HG03025 (cell line): ENCODE measurements around the gene IGFL1.
"Not testable (repeated sequence)": the region's sequence is repeated elsewhere in the genome, so short reads cannot be mapped to it uniquely, and the experiment has no call there.

Source experiments
- ATAC-seq: cut with Tn5 transposase; IDR thresholded peaks from one replicate; pipeline ENCODE4 v1.9.1; 2021; ENCODE audit warnings: mild to moderate bottlenecking, moderate library complexity; ENCODE audit not compliant: unreplicated experiment, low FRiP score

Gene IGFL1

DNA sequence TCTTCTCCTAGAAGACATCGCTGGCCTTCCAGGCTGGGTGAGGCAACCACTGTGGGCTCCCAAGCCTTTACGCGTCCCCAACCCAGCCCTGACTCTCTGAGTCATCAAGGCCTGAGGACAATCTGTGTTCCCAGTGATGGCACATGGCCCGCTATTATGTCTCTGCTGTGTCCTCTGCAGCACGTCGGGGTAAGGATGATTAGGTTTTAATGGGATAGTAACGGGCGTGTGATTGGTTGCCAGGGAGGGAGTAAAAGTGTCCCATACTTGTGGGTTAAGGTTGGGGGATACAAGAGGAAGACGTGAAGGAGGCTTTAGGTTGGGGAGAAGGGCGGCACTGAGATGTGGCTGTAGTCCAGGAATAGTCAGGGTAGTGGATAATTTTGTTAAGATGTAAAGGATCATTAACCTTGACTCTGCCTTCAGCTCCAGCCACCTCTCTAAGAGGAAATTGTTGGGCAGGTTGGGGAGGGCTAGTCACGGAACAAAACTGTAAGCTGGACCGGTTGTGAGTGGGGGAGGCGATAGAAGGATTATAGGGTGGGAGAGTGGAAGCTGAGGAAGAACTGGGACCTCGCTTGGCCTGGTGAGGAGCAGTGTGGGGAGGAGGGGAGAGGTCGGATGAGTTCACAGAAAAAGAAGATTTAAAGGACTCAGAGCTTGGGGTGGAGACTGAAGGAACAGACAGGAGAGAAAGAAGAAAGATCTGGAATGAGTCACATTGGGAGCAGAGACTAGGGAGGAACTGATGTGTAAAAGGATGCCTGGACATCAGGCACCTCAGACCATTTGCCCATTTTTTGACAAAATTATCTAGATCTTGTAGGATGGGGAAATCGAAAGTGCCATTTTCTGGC lies 27.9 kb upstream of the IGFL1 start:
- ATAC-seq: no peak

GRCh38 chr19:46202426-46202825 lies 27.1 kb upstream of the IGFL1 start:
- ATAC-seq: no peak

DNA sequence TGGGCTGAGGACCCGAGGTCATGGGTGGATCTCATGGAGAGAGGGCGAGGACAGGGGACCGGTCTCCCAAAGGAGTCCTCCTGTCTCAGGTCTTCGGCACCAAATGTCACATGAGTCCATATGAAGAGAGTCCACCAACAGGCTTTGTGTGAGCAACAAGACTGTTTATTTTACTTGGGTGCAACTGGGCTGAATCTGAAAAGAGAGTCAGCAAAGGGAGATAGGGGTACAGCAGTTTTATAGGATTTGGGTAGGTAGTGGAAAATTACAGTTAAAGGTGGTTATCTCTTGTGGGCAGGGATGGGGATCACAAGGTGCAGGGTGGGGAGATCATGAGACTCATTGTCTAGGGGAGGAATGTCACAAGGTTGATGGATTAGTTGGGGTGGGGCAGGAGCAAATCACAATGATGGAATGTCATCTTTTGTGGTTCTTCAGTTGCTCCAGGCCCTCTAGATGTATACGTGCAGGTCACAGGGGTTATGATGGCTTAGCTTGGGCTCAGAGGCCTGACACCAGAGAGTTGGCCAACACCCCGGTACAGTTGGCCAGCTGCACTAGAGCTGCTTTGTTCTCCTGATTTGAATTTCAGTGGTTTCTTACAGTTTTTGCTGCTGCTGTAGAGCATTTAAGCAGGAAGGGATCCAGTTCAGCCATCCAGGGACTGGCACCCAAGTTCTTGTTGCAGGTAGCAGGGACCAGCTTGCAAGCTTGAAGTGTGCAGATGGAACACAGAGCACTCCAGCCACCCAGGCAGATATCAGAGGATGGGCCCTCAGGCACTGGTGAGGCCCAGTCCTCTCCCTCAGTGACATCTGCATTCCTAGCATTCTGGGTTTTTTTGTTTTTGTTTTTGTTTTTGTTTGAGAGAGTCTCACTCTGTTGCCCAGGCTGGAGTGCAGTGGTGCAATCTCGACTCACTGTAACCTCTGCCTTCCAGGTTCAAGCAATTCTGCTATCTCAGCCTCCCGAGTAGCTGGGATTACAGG lies 26.4 kb upstream of the IGFL1 start:
- ATAC-seq: no peak

GRCh38 chr19:46204008-46204407 lies 25.5 kb upstream of the IGFL1 start:
- no peak for ATAC-seq

- ATAC-seq: no peak
Measured at GRCh38 chr19:46205183-46205984, 24.2 kb upstream of the IGFL1 start.

DNA sequence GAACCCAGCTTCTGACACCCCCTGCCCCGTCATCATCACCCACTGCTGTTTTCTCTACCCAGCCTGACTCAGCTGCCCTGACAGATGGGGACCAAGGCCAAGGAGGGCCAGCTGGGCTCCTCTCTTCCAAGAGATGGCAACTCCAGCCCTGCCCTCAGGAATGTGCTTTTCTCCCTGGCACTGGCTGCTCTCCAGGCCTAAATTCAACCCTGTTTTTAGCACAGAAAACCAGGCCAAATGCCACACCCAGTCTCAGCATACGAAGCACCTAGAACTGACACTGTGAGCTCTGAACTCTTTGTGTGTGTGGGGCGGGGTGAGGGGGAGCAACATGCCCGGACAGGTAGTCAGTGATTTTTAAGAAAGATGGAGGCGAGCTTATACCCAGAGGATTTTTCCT lies 23.4 kb upstream of the IGFL1 start:
- no peak for ATAC-seq

- no peak for ATAC-seq
Measured at GRCh38 chr19:46206682-46207081, 22.9 kb upstream of the IGFL1 start.

DNA sequence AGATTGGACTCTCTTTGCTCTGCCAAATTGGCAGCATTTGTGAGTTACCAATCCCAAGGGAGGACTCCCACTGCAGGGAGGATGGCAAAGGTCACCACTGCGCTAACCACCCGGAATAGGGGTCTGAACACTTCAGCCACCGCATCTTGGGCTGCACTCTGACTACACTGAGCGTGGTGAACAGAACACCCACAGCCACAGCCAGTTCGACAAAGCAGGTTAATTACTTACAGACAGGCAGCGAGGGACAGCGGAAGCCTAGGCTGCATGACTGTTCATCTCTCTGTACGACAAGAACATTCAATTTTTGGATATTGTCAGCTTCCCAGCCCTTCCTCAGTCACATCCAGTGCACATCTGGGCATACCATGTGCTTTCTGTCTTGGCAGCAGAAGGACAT lies 21.7 kb upstream of the IGFL1 start:
- ATAC-seq: not testable (repeated sequence)

DNA sequence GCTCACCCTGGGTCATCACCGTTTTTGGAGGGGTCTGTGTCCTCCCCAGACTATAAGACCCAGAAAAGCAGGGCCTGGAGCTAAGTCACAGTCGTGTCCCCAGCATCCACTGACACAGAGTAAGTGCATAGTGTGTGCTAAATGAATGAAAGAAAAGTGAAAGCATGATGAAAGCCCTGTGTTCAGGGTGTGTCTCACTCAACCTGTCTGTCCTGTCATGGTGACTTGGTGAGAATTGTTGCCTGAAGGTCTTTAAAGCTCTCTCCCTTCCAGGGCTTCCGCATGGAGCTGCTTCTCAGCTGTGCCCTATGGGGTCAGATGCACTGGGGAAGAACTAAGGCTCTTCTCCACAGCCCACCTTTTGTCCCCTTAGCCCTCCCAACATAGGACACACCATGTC lies 20.5 kb upstream of the IGFL1 start:
- ATAC-seq: no peak

DNA sequence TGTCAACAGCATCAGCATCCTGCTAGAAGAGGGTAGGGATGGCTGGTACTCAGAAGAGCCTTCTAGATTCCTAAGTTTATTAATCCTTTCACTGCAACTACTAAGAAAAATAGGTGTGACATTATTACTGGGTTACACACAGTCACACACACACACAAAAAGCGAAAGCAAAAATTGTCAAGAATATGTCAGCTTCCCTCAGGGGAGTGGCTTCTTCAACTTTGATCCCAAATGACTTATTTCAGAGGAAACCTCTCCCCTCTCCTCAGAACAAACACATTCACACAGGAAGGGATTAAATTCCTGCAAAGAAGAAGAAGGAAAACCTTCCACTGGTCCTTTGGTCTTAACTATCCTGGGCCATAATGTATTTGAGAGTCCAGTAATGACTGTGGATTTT lies 20.1 kb upstream of the IGFL1 start:
- no peak for ATAC-seq

DNA sequence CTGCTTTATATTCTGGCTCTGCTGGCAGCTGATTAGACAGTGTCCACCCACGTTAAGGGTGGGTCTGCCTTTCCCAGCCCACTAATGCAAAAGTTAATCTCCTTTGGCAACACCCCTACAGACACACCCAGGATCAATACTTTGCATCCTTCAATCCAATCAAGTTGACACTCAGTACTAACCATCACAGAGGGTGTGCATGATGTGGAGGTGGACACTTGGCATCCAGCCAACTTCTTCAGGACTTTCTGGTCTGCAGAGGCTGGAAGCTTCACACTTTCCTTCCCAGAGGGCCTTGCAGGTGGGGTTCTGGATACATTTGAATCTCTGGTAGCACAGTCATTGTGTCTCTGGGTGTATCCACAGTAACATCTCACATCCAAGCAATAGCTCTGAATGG lies 18.9 kb upstream of the IGFL1 start:
- no peak for ATAC-seq

DNA sequence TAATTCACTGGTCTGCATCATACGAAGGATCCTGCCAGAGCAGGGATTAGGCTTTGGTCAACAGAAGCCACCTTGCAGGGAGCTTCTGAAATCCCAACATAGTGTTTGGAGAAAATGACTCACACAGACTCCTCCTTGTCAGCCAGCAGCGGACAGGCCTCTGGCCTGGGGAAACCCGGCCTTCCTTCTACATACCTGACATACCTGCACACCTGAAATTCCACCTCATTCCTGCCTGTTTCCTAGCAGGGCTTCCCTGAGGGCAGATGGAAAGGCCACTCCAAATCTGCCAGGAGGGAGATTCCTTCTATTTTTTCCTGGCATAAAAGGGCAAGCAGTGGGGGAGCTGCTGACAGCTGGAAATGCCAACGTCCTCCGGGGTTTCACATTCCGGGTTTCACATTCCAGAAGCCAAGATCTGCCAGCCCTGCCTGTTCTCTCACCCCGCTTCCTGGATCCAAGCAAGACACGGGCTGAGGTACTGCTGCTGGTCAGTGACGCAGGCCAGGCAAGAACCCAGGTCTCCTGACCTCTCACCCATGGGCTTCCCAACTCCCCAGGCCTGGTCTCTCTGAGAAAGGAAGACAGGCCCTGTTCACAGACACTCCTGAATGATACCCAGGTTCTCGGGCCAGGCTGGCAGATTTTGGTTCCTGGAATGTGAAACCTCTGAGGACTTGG lies 18.2 kb upstream of the IGFL1 start:
- no peak for ATAC-seq

DNA sequence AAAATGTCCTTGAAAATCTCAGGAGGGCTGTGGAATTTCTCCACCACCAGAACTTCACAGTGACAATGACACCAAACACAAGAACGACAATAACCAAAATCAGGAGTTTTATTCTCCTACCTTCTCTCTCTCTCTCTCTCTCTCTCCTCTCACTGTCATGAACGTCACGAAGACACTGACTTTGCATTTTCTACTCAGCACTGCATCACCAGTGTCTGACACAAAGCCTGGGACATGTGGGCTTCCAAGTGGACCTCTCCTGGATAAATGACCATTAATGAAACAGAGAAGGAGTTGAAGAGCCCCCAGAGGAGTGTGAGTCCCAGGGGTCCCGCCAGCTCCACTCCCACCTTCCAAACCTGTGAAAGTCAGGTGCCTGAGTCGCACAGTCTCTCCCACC lies 16.9 kb upstream of the IGFL1 start:
- ATAC-seq: not testable (repeated sequence)

GRCh38 chr19:46213156-46213555 lies 16.4 kb upstream of the IGFL1 start:
- no peak for ATAC-seq

GRCh38 chr19:46213806-46214205 lies 15.7 kb upstream of the IGFL1 start:
- no peak for ATAC-seq

- ATAC-seq: no peak
Measured at GRCh38 chr19:46216612-46217011, 12.9 kb upstream of the IGFL1 start.

DNA sequence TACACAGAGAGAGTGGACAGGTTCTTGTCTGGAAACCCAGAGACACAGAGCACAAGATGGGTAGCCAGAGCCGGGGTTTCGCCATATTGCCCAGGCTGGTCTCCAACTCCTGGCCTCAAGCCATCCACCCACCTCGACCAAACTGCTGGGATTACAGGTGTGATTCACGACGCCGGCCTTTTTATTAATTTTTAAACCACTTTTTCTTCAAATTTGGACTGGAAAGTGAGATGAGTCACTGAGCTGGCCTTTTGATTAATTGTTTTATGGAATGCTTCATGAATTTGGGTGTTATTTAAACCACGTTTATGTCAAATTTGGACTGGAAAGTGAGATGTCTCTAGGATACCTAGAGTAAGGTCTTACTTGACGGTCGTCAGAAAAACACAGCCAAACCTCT lies 12.1 kb upstream of the IGFL1 start:
- ATAC-seq: no peak

DNA sequence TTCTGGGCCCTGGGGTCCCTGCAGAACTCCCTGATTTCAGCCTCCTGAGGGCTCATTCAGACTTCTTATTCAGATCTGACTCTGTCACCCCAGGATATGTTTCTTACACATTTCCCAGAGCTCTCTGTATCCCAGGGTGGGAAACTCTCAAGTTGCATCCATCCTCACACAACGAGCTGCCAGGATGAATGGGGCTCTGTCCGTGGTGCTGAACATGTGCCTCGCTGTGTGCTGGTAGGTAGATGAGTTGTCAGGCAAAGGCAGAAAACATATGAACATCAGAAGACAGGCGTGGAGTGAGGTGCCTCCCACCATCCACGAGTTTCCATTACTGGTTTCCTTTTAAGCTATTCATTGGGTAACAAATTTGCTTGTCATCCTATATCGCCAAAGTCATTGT lies 11.4 kb upstream of the IGFL1 start:
- no peak for ATAC-seq

- no peak for ATAC-seq
Measured at GRCh38 chr19:46220038-46220615, 9.4 kb upstream of the IGFL1 start.

- ATAC-seq: no peak
Measured at GRCh38 chr19:46221152-46221551, 8.4 kb upstream of the IGFL1 start.
